ENCODE results near the gene SLC4A2. TPM values are rescaled to one million over a fixed set of nuclear protein-coding genes. Genes with fewer than 3 reads are reported as not detected.

Gene SLC4A2, protein sequence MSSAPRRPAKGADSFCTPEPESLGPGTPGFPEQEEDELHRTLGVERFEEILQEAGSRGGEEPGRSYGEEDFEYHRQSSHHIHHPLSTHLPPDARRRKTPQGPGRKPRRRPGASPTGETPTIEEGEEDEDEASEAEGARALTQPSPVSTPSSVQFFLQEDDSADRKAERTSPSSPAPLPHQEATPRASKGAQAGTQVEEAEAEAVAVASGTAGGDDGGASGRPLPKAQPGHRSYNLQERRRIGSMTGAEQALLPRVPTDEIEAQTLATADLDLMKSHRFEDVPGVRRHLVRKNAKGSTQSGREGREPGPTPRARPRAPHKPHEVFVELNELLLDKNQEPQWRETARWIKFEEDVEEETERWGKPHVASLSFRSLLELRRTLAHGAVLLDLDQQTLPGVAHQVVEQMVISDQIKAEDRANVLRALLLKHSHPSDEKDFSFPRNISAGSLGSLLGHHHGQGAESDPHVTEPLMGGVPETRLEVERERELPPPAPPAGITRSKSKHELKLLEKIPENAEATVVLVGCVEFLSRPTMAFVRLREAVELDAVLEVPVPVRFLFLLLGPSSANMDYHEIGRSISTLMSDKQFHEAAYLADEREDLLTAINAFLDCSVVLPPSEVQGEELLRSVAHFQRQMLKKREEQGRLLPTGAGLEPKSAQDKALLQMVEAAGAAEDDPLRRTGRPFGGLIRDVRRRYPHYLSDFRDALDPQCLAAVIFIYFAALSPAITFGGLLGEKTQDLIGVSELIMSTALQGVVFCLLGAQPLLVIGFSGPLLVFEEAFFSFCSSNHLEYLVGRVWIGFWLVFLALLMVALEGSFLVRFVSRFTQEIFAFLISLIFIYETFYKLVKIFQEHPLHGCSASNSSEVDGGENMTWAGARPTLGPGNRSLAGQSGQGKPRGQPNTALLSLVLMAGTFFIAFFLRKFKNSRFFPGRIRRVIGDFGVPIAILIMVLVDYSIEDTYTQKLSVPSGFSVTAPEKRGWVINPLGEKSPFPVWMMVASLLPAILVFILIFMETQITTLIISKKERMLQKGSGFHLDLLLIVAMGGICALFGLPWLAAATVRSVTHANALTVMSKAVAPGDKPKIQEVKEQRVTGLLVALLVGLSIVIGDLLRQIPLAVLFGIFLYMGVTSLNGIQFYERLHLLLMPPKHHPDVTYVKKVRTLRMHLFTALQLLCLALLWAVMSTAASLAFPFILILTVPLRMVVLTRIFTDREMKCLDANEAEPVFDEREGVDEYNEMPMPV
- 47.2 TPM for polyA plus RNA-seq (2013, experiment 1 of 2)
- 44.5 TPM for polyA plus RNA-seq (2013, experiment 2 of 2)

DNA sequence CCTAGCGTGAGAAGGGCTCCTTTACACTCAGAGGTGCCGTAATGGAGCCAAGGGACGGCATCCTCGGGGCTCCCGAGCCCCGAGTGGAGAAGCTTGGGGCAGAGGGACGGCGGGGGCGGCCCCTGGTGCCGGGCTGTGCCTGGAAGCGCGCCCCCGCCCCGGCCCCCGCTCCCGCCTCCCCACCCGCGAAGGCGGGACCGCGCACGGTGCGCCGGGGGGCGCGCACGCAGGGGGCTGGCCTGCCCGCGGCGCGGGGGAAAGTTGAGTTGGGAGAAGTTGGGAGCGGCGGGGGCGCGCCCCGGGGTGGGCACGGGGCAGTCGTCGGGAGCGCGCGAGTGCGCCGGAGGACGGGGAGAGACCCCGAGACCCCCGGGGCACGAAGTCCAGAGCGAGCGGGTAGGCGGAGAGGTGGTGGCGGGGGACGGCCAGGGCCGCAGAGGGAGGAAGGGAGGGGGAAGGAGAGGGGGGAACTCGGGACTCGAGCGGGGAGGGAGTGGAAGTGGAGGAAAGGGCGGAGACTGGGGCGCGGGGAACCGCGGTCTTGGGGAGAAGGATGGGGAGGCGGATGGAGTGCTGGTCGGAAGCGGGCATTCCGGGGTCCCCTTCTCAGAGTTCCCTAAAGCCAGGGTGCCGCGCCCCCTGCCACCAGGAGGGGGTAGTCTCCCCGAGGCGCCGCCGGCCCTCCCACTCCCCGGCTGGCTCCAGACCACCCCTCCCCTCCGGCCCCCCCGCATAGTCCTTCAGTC, at the start of gene SLC4A2:
Gene SLC4A2 (plus strand): TSS at position 223 of the 746 bp plus-strand sequence. CDS start 2,399 bp downstream, outside the sequence.
- peaks cover 25 to 38% of the 10 kb centered on the region in 2 donors for H3K4me1 ChIP-seq (ENCODE audit: control insufficient read depth in 2 of 2, insufficient read depth in 1 of 2, low read depth in 1 of 2, low read length in 2 of 2)
- H3K9ac ChIP-seq (ENCODE audit: low read depth, low read length, poor library complexity) = peak within 1 kb of the TSS; percentile 87
- no peak within 1 kb of the TSS for H3K27ac ChIP-seq (replicated peaks; ENCODE audit: low read length)
- no peak within 1 kb of the TSS for H4K91ac ChIP-seq (ENCODE audit: low read depth, low read length, poor library complexity)
- no CpG with 5 or more reads among the region's 75 CpGs for WGBS, 2 donors (ENCODE audit: extremely low coverage in 2 of 2, insufficient read length in 2 of 2, insufficient replicate concordance in 1 of 2)
- H2BK120ac ChIP-seq (ENCODE audit: low read depth, low read length) = peak within 1 kb of the TSS; percentile 58
- peak within 1 kb of the TSS; percentile 70 for H3K23ac ChIP-seq (ENCODE audit: low read depth, low read length, poor library complexity)
- H3K9me3 ChIP-seq (replicated peaks in 1 of 2; ENCODE audit: control insufficient read depth in 2 of 2, insufficient read depth in 1 of 2, low read depth in 1 of 2, low read length in 2 of 2) = no peaks in the 10 kb centered on the region
- H3K4me2 ChIP-seq (ENCODE audit: insufficient read depth, low read length, poor library complexity, severe bottlenecking) = peak within 1 kb of the TSS; percentile 79
- peak within 1 kb of the TSS; percentile 94 for H2BK15ac ChIP-seq (ENCODE audit: low read length)
- H4K8ac ChIP-seq (ENCODE audit: low read depth, low read length) = no peak within 1 kb of the TSS
- H3K79me1 ChIP-seq (ENCODE audit: low read depth, low read length) = peaks cover 4% of the 10 kb centered on the region
- H3K36me3 ChIP-seq (replicated peaks in 1 of 2; ENCODE audit: control insufficient read depth in 2 of 2, insufficient read depth in 2 of 2, low read length in 2 of 2) = peaks cover 4 to 21% of the 10 kb centered on the region in 2 donors
- peaks cover 0 to 33% (median 0%) of the 10 kb centered on the region in 3 experiments for H3K27me3 ChIP-seq (ENCODE audit: control insufficient read depth in 3 of 3, insufficient read depth in 3 of 3, low read depth in 1 of 3, low read length in 3 of 3)
- peak within 1 kb of the TSS; percentile 61 to 88 for H3K4me3 ChIP-seq (ENCODE audit: low read length in 2 of 2)
- H3K18ac ChIP-seq (ENCODE audit: low read length) = peak within 1 kb of the TSS; percentile 97
- DNase-seq (ENCODE audit: low spot score) = peak; percentile 67
- peak within 1 kb of the TSS; percentile 4 for H3K14ac ChIP-seq (ENCODE audit: low read length)
- no peak within 1 kb of the TSS for H3K4ac ChIP-seq (ENCODE audit: low read length)
- peak within 1 kb of the TSS; percentile 82 for H2AFZ ChIP-seq (ENCODE audit: low read length)
- H2AK5ac ChIP-seq (ENCODE audit: low read depth, low read length) = peak within 1 kb of the TSS; percentile 85
- H2BK12ac ChIP-seq (ENCODE audit: low read length) = no peak within 1 kb of the TSS
- H2BK5ac ChIP-seq (ENCODE audit: low read length) = peak within 1 kb of the TSS; percentile 8

DNA sequence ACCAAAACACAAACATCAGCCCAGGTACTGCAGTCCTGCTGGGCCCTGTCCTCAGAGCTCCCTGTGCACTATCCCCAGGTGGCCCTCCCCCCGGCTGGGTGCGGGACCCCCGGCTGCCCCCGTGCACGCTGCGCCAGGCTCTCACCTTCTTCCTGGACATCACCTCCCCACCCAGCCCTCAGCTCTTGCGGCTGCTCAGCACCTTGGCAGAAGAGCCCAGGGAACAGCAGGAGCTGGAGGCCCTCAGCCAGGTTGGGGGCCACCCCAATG, 49.4 kb upstream of the SLC4A2 start:
- H3K9ac ChIP-seq (ENCODE audit: low read depth, low read length, poor library complexity) = peak overlapping the region; percentile 76

GRCh38 chr7:151010307-151011096, 48.9 kb upstream of the SLC4A2 start:
- no peak for DNase-seq (ENCODE audit: low spot score)
- Histone ChIP-seq H3K4me1 (ENCODE audit: control insufficient read depth in 2 of 2, insufficient read depth in 1 of 2, low read depth in 1 of 2, low read length in 2 of 2) (peaks cover 19 to 36% of the 10 kb centered on the region in 2 donors), H3K14ac (ENCODE audit: low read length) (peak overlapping the region; percentile 97), H2BK12ac (ENCODE audit: low read length) (peak overlapping the region; percentile 100), H3K36me3 (replicated peaks in 1 of 2; ENCODE audit: control insufficient read depth in 2 of 2, insufficient read depth in 2 of 2, low read length in 2 of 2) (peaks cover 0 to 5% of the 10 kb centered on the region in 2 donors), H2BK5ac (ENCODE audit: low read length) (peak overlapping the region; percentile 94), H3K4ac (ENCODE audit: low read length) (peak overlapping the region; percentile 97), H4K8ac (ENCODE audit: low read depth, low read length) (peak overlapping the region; percentile 68), H3K9me3 (replicated peaks in 1 of 2; ENCODE audit: control insufficient read depth in 2 of 2, insufficient read depth in 1 of 2, low read depth in 1 of 2, low read length in 2 of 2) (no peaks in the 10 kb centered on the region), H3K4me3 (ENCODE audit: low read length in 2 of 2) (peak overlapping the region in 1 of 2 donors; percentile 70), H2AFZ (ENCODE audit: low read length) (peak overlapping the region; percentile 74), H3K18ac (ENCODE audit: low read length) (peak overlapping the region; percentile 98), H3K27me3 (ENCODE audit: control insufficient read depth in 3 of 3, insufficient read depth in 3 of 3, low read depth in 1 of 3, low read length in 3 of 3) (no peaks in the 10 kb centered on the region), H2AK5ac (ENCODE audit: low read depth, low read length) (peak overlapping the region; percentile 99), H3K27ac (replicated peaks; ENCODE audit: low read length) (no peak overlapping the region), H4K91ac (ENCODE audit: low read depth, low read length, poor library complexity) (peak overlapping the region; percentile 93), H2BK120ac (ENCODE audit: low read depth, low read length) (peak overlapping the region; percentile 99), H3K4me2 (ENCODE audit: insufficient read depth, low read length, poor library complexity, severe bottlenecking) (peak overlapping the region; percentile 32), H2BK15ac (ENCODE audit: low read length) (peak overlapping the region; percentile 98), H3K79me1 (ENCODE audit: low read depth, low read length) (peaks cover 2% of the 10 kb centered on the region), H3K23ac (ENCODE audit: low read depth, low read length, poor library complexity) (peak overlapping the region; percentile 83), H3K9ac (ENCODE audit: low read depth, low read length, poor library complexity) (peak overlapping the region; percentile 88)
- no CpG with 5 or more reads among the region's 18 CpGs for WGBS, 2 donors (ENCODE audit: extremely low coverage in 2 of 2, insufficient read length in 2 of 2, insufficient replicate concordance in 1 of 2)

More for the DNA sequence above, 49.4 kb upstream of the SLC4A2 start:
- Histone ChIP-seq H2BK5ac (ENCODE audit: low read length) (peak overlapping the region; percentile 94), H3K79me1 (ENCODE audit: low read depth, low read length) (peaks cover 2% of the 10 kb centered on the region), H3K36me3 (replicated peaks in 1 of 2; ENCODE audit: control insufficient read depth in 2 of 2, insufficient read depth in 2 of 2, low read length in 2 of 2) (peaks cover 0 to 5% of the 10 kb centered on the region in 2 donors), H3K9me3 (replicated peaks in 1 of 2; ENCODE audit: control insufficient read depth in 2 of 2, insufficient read depth in 1 of 2, low read depth in 1 of 2, low read length in 2 of 2) (no peaks in the 10 kb centered on the region), H2BK15ac (ENCODE audit: low read length) (peak overlapping the region; percentile 98), H4K8ac (ENCODE audit: low read depth, low read length) (peak overlapping the region; percentile 68), H3K14ac (ENCODE audit: low read length) (peak overlapping the region; percentile 97), H3K27me3 (ENCODE audit: control insufficient read depth in 3 of 3, insufficient read depth in 3 of 3, low read depth in 1 of 3, low read length in 3 of 3) (no peaks in the 10 kb centered on the region), H3K23ac (ENCODE audit: low read depth, low read length, poor library complexity) (peak overlapping the region; percentile 83), H3K4me1 (ENCODE audit: control insufficient read depth in 2 of 2, insufficient read depth in 1 of 2, low read depth in 1 of 2, low read length in 2 of 2) (peaks cover 19 to 36% of the 10 kb centered on the region in 2 donors), H3K18ac (ENCODE audit: low read length) (peak overlapping the region; percentile 98), H2BK120ac (ENCODE audit: low read depth, low read length) (peak overlapping the region; percentile 99), H4K91ac (ENCODE audit: low read depth, low read length, poor library complexity) (peak overlapping the region; percentile 93), H3K27ac (replicated peaks; ENCODE audit: low read length) (no peak overlapping the region), H3K4me2 (ENCODE audit: insufficient read depth, low read length, poor library complexity, severe bottlenecking) (no peak overlapping the region), H2AK5ac (ENCODE audit: low read depth, low read length) (peak overlapping the region; percentile 99), H3K4ac (ENCODE audit: low read length) (peak overlapping the region; percentile 94), H2AFZ (ENCODE audit: low read length) (peak overlapping the region; percentile 74), H3K4me3 (ENCODE audit: low read length in 2 of 2) (peak overlapping the region in 1 of 2 donors; percentile 23), H2BK12ac (ENCODE audit: low read length) (peak overlapping the region; percentile 46)
- WGBS, 2 donors (ENCODE audit: extremely low coverage in 2 of 2, insufficient read length in 2 of 2, insufficient replicate concordance in 1 of 2) = no CpG with 5 or more reads among the region's 7 CpGs
- no peak for DNase-seq (ENCODE audit: low spot score)
